Subcutaneous adipose tissue (tissue), 4 donors: ENCODE measurements around the gene DYRK2. TPM values are rescaled to one million over a fixed set of nuclear protein-coding genes. Genes with fewer than 3 reads are reported as not detected.

Experiments used
- total RNA-seq, 4 donors: library from RNA; depleted of rRNA; stranded (reverse); fragments of >200 nt; gene quantifications; one replicate each; pipeline ENCODE4 v1.1.0, GENCODE V29; 2016
- TF ChIP-seq, protein P1 (sequence below): fragments of 450-650 bp; IDR thresholded peaks from one replicate; pipeline ENCODE4 v1.5.1; 2016; ENCODE audit warnings: low read depth, mild to moderate bottlenecking, control low read depth, antibody characterized with exemption, moderate library complexity

DYRK2 gene
- total RNA-seq, 4 donors from 2014 or later = 12.1 to 21.6 (median 16.6) TPM

DNA sequence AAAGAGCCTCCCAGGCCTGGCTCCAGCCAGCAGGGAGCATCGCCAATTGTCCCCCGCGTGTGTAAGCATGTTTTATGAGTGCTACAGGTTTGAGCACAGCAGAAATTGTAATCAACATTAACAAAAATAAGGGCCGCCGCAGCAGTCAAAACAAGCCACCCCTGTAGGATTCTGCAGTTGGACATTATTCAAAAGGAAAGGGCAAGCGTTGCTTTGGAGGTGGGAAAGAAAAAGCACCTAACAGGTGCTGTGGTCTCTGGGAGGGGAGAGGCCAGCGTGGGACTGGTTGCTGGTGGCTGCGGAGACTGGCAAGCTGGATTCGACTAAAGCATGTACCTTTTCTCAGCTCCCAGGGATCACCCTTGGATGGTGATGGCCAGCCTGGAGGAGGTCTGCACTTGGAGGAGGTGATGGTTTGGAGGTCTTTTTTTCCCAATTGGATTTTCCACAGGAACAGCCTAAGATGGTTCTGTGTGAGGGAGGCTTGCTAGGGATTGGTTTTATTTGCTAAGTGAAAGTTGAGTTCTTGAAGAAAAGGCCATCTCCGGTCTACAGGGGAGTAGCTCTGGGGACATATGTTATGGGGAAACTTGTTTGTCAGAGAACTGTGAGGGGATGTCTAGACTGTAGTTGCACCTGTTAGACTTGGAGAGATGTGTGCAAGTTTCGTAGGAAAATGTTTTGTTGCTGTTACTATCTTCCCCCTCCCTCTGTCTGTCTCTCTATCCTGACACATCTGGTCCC, 2.0 kb downstream of the DYRK2 start:
- TF ChIP-seq, protein P1, sequence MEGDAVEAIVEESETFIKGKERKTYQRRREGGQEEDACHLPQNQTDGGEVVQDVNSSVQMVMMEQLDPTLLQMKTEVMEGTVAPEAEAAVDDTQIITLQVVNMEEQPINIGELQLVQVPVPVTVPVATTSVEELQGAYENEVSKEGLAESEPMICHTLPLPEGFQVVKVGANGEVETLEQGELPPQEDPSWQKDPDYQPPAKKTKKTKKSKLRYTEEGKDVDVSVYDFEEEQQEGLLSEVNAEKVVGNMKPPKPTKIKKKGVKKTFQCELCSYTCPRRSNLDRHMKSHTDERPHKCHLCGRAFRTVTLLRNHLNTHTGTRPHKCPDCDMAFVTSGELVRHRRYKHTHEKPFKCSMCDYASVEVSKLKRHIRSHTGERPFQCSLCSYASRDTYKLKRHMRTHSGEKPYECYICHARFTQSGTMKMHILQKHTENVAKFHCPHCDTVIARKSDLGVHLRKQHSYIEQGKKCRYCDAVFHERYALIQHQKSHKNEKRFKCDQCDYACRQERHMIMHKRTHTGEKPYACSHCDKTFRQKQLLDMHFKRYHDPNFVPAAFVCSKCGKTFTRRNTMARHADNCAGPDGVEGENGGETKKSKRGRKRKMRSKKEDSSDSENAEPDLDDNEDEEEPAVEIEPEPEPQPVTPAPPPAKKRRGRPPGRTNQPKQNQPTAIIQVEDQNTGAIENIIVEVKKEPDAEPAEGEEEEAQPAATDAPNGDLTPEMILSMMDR = no peak

DNA sequence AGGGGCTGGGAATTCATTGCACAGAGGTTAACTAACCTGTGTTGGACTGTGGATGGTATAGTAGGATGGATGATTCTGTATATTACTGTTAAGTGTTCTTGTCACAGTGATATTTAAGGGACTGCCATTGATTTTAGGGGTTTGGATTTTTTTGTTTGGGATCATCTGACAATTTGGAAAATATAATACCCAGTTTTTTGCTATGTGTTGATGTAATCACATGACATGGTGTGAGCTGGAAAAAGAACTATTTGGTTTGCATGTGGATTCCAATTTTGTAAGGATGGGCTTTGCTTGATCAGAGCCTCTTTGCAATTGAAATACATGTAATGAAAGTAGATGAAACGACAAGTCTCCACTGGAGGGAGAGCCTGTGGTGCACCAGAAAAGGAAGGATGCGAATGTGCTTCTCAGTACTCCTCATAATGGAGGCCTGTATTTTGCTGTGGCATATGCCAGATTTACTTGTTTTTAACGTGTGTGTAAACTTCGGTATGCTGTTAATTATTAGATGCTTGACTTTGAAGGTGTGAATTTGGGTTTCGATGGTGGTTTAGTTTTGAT, 2.7 kb downstream of the DYRK2 start:
- TF ChIP-seq, protein P1 = no peak

DNA sequence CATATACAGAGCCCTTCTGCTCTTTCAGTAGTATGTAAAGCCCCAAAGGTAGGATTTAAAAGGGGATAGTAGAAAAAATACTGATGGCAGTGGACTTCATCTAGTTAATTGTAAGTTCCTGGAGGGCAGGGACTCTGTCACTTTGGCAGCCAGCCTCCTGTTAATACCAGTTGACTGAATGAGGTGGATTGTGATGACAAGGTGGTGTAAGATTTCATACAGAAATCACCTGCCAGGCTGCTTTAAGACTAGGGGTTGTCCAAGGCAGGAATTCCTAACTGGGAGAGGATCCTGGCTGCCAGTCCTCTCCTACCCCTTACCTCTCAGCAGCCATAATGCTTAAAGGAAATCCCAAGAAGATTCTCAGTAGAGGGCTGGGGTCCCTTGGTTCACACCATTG, 7.3 kb downstream of the DYRK2 start:
- TF ChIP-seq, protein P1 = no peak

DNA sequence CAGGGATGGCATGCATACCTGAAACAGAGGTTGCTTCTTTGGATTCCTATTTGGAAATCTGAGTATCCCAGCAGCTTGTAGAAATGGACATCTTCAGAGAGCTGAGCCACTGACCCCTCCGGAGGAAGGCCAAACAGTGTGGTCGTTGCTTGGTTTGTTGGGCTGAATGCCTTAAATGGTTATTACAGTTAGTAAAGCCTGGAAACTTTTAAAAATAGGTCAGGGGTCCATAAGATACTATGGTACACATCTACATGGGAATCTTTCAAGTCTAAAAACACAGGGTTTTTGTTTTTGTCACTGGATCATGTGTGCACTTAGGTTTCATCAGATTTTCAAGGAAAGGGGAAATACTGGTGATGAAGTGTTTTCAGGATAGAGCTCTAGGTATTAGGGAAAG, 7.7 kb downstream of the DYRK2 start:
- TF ChIP-seq, protein P1 = no peak

DNA sequence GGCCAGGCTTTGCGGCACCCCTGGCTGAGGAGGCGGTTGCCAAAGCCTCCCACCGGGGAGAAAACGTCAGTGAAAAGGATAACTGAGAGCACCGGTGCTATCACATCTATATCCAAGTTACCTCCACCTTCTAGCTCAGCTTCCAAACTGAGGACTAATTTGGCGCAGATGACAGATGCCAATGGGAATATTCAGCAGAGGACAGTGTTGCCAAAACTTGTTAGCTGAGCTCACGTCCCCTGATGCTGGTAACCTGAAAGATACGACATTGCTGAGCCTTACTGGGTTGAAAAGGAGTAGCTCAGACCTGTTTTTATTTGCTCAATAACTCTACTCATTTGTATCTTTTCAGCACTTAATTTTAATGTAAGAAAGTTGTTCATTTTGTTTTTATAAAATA, 9.9 kb downstream of the DYRK2 start:
- TF ChIP-seq, protein P1 = no peak

DNA sequence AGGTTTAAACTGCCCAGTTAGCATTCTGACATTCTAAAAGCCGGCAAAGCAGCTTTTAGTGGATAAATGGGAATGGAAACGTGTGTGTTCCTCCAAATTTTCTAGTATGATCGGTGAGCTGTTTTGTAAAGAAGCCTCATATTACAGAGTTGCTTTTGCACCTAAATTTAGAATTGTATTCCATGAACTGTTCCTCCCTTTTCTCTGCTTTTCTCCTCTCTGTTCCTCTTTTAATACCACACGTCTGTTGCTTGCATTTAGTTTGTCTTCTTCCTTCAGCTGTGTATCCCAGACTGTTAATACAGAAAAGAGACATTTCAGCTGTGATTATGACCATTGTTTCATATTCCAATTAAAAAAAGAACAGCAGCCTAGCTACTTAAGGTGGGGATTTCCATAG, 10.7 kb downstream of the DYRK2 start:
- TF ChIP-seq, protein P1 = no peak

DNA sequence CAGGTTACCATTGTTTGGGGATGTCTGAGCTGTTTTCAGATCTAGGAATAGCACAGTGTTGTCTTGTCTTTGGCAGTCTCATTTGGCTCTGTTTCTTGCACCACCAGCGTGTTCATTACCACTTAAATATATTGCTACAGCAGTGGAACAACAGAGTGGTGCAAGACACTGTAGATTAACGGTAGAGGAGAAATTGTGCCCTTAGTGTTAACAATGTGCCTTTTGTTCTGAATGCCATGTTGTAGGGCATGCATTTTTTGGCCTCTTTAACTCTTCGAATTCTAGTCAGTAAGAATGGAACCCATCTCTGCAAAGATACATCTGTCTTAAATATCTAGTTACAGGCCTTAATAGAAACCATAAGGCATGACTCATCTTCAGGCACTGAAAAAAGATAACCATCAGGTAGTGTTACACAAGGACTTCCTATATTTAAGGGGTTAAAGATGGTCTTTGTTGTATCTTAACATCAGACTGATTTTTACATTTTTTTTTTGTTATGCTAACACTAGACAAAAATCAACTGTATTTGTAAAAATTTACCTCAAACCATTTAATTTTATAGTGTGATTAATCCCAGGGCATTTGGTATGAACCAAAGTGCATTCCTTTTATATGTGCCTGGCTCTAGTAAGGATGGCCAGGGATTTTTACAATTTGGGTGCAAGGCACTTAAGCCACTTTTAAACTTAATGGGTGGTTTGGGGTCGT, 12.9 kb downstream of the DYRK2 start:
- TF ChIP-seq, protein P1 = no peak
